ENCODE measurements around the gene PLK2. TPM values are rescaled to one million over a fixed set of nuclear protein-coding genes. Genes with fewer than 3 reads are reported as not detected.

Gene PLK2
- total RNA-seq, 2 donors from 2014 or later = 9.7 to 16.4 TPM

GRCh38 chr5:58440901-58441460 is 18.9 kb downstream of the PLK2 start:
- peaks cover 2% of the 10 kb centered on the region for H3K9me3 Mint-ChIP-seq
- no peaks in the 10 kb centered on the region for H3K27me3 ChIP-seq (ENCODE audit: control insufficient read depth, insufficient read depth, low read length, poor library complexity, severe bottlenecking)
- no peaks in the 10 kb centered on the region for H3K27me3 Mint-ChIP-seq (ENCODE audit: insufficient read depth)
- H3K27ac Mint-ChIP-seq = no peak overlapping the region
- H3K9me3 ChIP-seq (ENCODE audit: control insufficient read depth, low read length) = no peaks in the 10 kb centered on the region
- H3K36me3 Mint-ChIP-seq (ENCODE audit: low read depth) = peaks cover 2% of the 10 kb centered on the region
- H3K4me3 ChIP-seq (ENCODE audit: low read length) = no peak overlapping the region
- no peak overlapping the region for H3K27ac ChIP-seq (ENCODE audit: low read depth, low read length)
- no peak for TF ChIP-seq CTCF (conservative IDR thresholded peaks at IDR 0.05)
- H3K4me3 Mint-ChIP-seq = no peak overlapping the region
- no peaks in the 10 kb centered on the region for H3K4me1 ChIP-seq (ENCODE audit: control insufficient read depth, insufficient read depth, low read length)
- H3K36me3 ChIP-seq (ENCODE audit: control insufficient read depth, insufficient read depth, low read length) = no peaks in the 10 kb centered on the region
- H3K9ac ChIP-seq (ENCODE audit: extremely low read depth, low read length, poor library complexity, severe bottlenecking) = no peak overlapping the region
- no peak for DNase-seq
- H3K4me1 Mint-ChIP-seq = no peaks in the 10 kb centered on the region
- WGBS, 2 experiments (ENCODE audit: insufficient coverage in 1 of 2, insufficient read length in 1 of 2) = 90% methylated on average over 2 of the region's 3 CpGs; no CpG with 5 or more reads in 1 of the 2 experiments

GRCh38 chr5:58439094-58439644 is 20.7 kb downstream of the PLK2 start:
- 91 to 96% methylated on average over 5 of the region's 5 CpGs for WGBS, 2 experiments (ENCODE audit: insufficient coverage in 1 of 2, insufficient read length in 1 of 2)
- H3K27me3 ChIP-seq (ENCODE audit: control insufficient read depth, insufficient read depth, low read length, poor library complexity, severe bottlenecking) = no peaks in the 10 kb centered on the region
- DNase-seq = no peak
- no peak for TF ChIP-seq CTCF (conservative IDR thresholded peaks at IDR 0.05)
- H3K27ac ChIP-seq (ENCODE audit: low read depth, low read length) = no peak overlapping the region
- Mint-ChIP-seq H3K9me3 (no peaks in the 10 kb centered on the region), H3K27ac (no peak overlapping the region), H3K4me3 (no peak overlapping the region), H3K36me3 (ENCODE audit: low read depth) (no peaks in the 10 kb centered on the region), H3K27me3 (ENCODE audit: insufficient read depth) (no peaks in the 10 kb centered on the region), H3K4me1 (no peaks in the 10 kb centered on the region)
- H3K4me3 ChIP-seq (ENCODE audit: low read length) = no peak overlapping the region
- no peaks in the 10 kb centered on the region for H3K36me3 ChIP-seq (ENCODE audit: control insufficient read depth, insufficient read depth, low read length)
- no peak overlapping the region for H3K9ac ChIP-seq (ENCODE audit: extremely low read depth, low read length, poor library complexity, severe bottlenecking)
- H3K9me3 ChIP-seq (ENCODE audit: control insufficient read depth, low read length) = no peaks in the 10 kb centered on the region
- H3K4me1 ChIP-seq (ENCODE audit: control insufficient read depth, insufficient read depth, low read length) = no peaks in the 10 kb centered on the region

GRCh38 chr5:58437661-58438060 is 22.2 kb downstream of the PLK2 start:
- H3K27me3 Mint-ChIP-seq (ENCODE audit: insufficient read depth) = peaks cover 2% of the 10 kb centered on the region
- Histone ChIP-seq H3K27ac (ENCODE audit: low read depth, low read length) (no peak overlapping the region), H3K9ac (ENCODE audit: extremely low read depth, low read length, poor library complexity, severe bottlenecking) (no peak overlapping the region), H3K36me3 (ENCODE audit: control insufficient read depth, insufficient read depth, low read length) (no peaks in the 10 kb centered on the region), H3K4me3 (ENCODE audit: low read length) (no peak overlapping the region), H3K9me3 (ENCODE audit: control insufficient read depth, low read length) (no peaks in the 10 kb centered on the region), H3K4me1 (ENCODE audit: control insufficient read depth, insufficient read depth, low read length) (no peaks in the 10 kb centered on the region), H3K27me3 (ENCODE audit: control insufficient read depth, insufficient read depth, low read length, poor library complexity, severe bottlenecking) (no peaks in the 10 kb centered on the region)
- 95 to 100% methylated on average over 3 of the region's 3 CpGs for WGBS, 2 experiments (ENCODE audit: insufficient coverage in 1 of 2, insufficient read length in 1 of 2)
- H3K27ac Mint-ChIP-seq = no peak overlapping the region
- TF ChIP-seq CTCF (conservative IDR thresholded peaks at IDR 0.05) = no peak
- H3K9me3 Mint-ChIP-seq = no peaks in the 10 kb centered on the region
- H3K36me3 Mint-ChIP-seq (ENCODE audit: low read depth) = no peaks in the 10 kb centered on the region
- no peaks in the 10 kb centered on the region for H3K4me1 Mint-ChIP-seq
- DNase-seq = no peak
- H3K4me3 Mint-ChIP-seq = no peak overlapping the region
